ENCODE measurements around the gene ST6GALNAC1. TPM values are rescaled to one million over a fixed set of nuclear protein-coding genes. Genes with fewer than 3 reads are reported as not detected.

The ST6GALNAC1 gene
- total and polyA plus RNA-seq, 2 of the 13 experiments (the other 11 are each of a cell fraction or from before 2014, with no cell fraction given), result not detected

DNA sequence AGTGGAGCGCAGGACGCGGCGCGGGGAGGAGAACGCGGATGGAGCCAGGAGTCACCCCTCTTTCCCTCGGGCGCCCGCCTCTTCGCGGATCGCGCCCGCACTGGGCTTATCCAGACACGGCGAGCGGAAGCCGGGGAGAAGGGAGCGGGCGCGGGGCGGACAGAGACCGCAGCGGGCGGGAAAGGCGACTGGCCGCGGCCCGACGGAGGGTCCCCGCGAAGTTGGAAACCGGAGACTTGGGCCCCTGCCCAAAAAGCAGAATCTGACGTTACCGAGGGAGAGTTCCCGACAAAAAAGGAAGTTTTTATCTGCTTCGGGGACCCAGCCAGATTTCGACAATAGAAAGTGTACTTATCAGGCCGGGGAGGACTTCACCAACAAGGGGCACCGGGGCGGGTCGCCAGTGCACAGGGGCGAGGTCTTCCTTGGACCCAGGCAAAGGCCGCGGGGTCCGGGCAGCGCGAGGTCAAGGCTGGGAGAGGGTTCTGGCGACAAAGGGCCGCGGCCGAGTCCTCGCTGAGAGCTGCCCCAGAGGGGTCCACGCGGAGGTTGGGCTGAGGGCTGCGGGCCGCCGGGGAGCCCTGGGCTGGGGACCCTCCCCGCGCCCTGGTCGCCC, 58.4 kb downstream of the ST6GALNAC1 start (continued):
- TF ChIP-seq, protein P1, sequence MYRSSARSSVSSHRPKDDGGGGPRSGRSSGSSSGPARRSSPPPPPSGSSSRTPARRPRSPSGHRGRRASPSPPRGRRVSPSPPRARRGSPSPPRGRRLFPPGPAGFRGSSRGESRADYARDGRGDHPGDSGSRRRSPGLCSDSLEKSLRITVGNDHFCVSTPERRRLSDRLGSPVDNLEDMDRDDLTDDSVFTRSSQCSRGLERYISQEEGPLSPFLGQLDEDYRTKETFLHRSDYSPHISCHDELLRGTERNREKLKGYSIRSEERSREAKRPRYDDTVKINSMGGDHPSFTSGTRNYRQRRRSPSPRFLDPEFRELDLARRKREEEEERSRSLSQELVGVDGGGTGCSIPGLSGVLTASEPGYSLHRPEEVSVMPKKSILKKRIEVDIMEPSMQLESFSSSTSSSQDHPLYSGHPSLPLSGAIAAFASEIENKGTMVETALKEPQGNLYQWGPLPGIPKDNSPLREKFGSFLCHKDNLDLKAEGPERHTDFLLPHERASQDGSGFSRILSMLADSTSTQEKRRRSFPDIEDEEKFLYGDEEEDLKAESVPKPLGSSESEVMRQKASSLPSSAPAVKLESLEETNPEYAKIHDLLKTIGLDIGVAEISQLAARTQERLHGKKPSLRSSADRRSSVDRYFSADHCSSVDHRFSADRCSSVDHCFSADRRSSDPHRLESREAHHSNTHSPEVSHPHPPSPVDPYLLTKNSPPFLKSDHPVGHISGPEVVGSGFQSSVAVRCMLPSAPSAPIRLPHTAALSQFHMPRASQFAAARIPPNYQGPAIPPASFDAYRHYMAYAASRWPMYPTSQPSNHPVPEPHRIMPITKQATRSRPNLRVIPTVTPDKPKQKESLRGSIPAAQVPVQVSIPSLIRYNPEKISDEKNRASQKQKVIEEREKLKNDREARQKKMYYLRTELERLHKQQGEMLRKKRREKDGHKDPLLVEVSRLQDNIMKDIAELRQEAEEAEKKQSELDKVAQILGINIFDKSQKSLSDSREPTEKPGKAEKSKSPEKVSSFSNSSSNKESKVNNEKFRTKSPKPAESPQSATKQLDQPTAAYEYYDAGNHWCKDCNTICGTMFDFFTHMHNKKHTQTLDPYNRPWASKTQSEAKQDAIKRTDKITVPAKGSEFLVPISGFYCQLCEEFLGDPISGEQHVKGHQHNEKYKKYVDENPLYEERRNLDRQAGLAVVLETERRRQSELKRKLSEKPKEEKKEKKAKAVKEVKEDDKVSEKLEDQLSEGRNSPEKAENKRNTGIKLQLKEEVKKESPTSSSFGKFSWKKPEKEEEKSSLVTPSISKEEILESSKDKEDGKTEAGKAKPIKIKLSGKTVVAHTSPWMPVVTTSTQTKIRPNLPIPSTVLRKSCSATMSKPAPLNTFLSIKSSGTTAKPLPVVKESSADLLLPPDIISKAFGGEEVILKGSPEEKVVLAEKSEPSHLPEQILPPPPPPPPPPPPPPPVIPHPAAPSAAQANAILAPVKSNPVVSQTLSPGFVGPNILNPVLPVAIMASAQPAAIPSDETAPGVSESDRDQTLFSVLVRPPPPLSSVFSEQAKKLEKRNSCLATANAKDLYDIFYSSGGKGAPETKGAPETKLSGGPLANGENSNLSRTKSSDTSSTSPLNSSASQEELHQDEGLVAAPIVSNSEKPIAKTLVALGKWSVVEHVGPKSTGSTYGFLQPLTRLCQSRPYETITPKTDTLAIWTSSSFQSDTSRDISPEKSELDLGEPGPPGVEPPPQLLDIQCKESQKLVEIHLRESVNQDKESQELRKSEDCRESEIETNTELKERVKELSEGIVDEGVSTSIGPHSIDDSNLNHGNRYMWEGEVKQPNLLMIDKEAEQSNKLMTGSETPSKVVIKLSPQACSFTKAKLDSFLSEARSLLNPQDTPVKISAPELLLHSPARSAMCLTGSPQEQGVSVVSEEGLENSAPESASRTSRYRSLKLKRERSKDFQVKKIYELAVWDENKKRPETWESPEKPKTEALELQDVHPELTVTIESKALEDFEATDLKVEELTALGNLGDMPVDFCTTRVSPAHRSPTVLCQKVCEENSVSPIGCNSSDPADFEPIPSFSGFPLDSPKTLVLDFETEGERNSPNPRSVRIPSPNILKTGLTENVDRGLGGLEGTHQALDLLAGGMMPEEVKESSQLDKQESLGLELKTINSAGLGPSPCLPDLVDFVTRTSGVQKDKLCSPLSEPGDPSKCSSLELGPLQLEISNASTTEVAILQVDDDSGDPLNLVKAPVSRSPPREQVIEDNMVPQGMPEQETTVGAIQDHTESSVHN (CRISPR knock-in tag; IDR thresholded peaks at IDR 0.05), result no peak
- TF ChIP-seq ZNF503 (CRISPR knock-in tag; IDR thresholded peaks at IDR 0.05), result no peak
- no peak for TF ChIP-seq ZNF234 (CRISPR knock-in tag; conservative IDR thresholded peaks at IDR 0.05)
- TF ChIP-seq ZNF616 (CRISPR knock-in tag; IDR thresholded peaks at IDR 0.05; ENCODE audit: low read depth), result no peak
- no peak for TF ChIP-seq ISL2 (CRISPR knock-in tag; IDR thresholded peaks at IDR 0.05)
- TF ChIP-seq ZNF484 (CRISPR knock-in tag; IDR thresholded peaks at IDR 0.05; ENCODE audit: borderline replicate concordance, low read depth), result no peak
- no peak for TF ChIP-seq KDM4B (CRISPR knock-in tag; IDR thresholded peaks at IDR 0.05)
- TF ChIP-seq FOXJ3 (CRISPR knock-in tag; IDR thresholded peaks at IDR 0.05; ENCODE audit: borderline replicate concordance), result no peak
- TF ChIP-seq, protein P2, sequence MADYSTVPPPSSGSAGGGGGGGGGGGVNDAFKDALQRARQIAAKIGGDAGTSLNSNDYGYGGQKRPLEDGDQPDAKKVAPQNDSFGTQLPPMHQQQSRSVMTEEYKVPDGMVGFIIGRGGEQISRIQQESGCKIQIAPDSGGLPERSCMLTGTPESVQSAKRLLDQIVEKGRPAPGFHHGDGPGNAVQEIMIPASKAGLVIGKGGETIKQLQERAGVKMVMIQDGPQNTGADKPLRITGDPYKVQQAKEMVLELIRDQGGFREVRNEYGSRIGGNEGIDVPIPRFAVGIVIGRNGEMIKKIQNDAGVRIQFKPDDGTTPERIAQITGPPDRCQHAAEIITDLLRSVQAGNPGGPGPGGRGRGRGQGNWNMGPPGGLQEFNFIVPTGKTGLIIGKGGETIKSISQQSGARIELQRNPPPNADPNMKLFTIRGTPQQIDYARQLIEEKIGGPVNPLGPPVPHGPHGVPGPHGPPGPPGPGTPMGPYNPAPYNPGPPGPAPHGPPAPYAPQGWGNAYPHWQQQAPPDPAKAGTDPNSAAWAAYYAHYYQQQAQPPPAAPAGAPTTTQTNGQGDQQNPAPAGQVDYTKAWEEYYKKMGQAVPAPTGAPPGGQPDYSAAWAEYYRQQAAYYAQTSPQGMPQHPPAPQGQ (CRISPR knock-in tag; IDR thresholded peaks at IDR 0.05; ENCODE audit: borderline replicate concordance), result no peak
- TF ChIP-seq POLR2G (IDR thresholded peaks at IDR 0.05; ENCODE audit: low read depth, low read length), result no peak
- no peak for TF ChIP-seq AKNA (CRISPR knock-in tag; IDR thresholded peaks at IDR 0.05; ENCODE audit: borderline replicate concordance)

Data from HepG2 (cell line).